HL-60/S4 treated with retinoic acid at 250 ng/mL for 4 days and 3 days (cell line): ENCODE measurements around the gene TRMT61B.

ENCODE experiments used
- in situ Hi-C: fragments of 300-500 bp; cut with MboI; formaldehyde crosslinking; loops from 2 replicates; pipeline ENCODE4 v1.7.0; 2022; ENCODE audit warnings: low sequenced_read_pairs

The TRMT61B gene

GRCh38 chr2:28870146-28870891, at the start of gene TRMT61B:
TSS of gene TRMT61B (minus strand) at chr2:28870309. CDS start at chr2:28870277, 32 bp downstream.
- in situ Hi-C loops, result no loop called here

GRCh38 chr2:28915939-28916338, 45.8 kb upstream of the TRMT61B start:
- in situ Hi-C loops, result no loop called here

GRCh38 chr2:28909655-28910353, 39.7 kb upstream of the TRMT61B start:
- in situ Hi-C loops, result no loop called here

- in situ Hi-C loops, result no loop called here
These were observed 38.1 kb upstream of the TRMT61B start for GRCh38 chr2:28908172-28908571.

GRCh38 chr2:28906821-28907220, 36.7 kb upstream of the TRMT61B start:
- in situ Hi-C loops, result no loop called here

- in situ Hi-C loops, result no loop called here
These were observed 36.3 kb upstream of the TRMT61B start for GRCh38 chr2:28906376-28906775.

- in situ Hi-C loops, result no loop called here
These were observed 35.4 kb upstream of the TRMT61B start for GRCh38 chr2:28905533-28905932.

GRCh38 chr2:28904802-28905457, 34.8 kb upstream of the TRMT61B start:
- in situ Hi-C loops, result no loop called here

- in situ Hi-C loops, result no loop called here
These were observed 34.2 kb upstream of the TRMT61B start for GRCh38 chr2:28904295-28904694.

GRCh38 chr2:28902584-28902983, 32.5 kb upstream of the TRMT61B start:
- in situ Hi-C loops, result no loop called here

GRCh38 chr2:28901841-28902240, 31.7 kb upstream of the TRMT61B start:
- in situ Hi-C loops, result no loop called here

- in situ Hi-C loops, result no loop called here
These were observed 31.1 kb upstream of the TRMT61B start for GRCh38 chr2:28901202-28901601.

- in situ Hi-C loops, result no loop called here
These were observed 27.9 kb upstream of the TRMT61B start for GRCh38 chr2:28898048-28898447.

GRCh38 chr2:28896906-28897305, 26.8 kb upstream of the TRMT61B start:
- in situ Hi-C loops, result no loop called here

- in situ Hi-C loops, result no loop called here
These were observed 25.2 kb upstream of the TRMT61B start for GRCh38 chr2:28895189-28895893.

- in situ Hi-C loops, result no loop called here
These were observed 24.5 kb upstream of the TRMT61B start, which contains the start of gene WDR43 for GRCh38 chr2:28894470-28895188. TSS of gene WDR43 (plus strand) at chr2:28894667. CDS start at chr2:28894699, 32 bp downstream.

- in situ Hi-C loops, result no loop called here
These were observed 23.4 kb upstream of the TRMT61B start for GRCh38 chr2:28893488-28893887.

GRCh38 chr2:28880193-28880592, 10.1 kb upstream of the TRMT61B start:
- in situ Hi-C loops, result no loop called here

- in situ Hi-C loops, result no loop called here
These were observed 1.5 kb upstream of the TRMT61B start for GRCh38 chr2:28871620-28872019.

GRCh38 chr2:28869494-28870145, 489 bp downstream of the TRMT61B start:
- in situ Hi-C loops, result no loop called here
